GM19395 (cell line): ENCODE measurements around the gene MEIOB.

ENCODE experiments used
- ATAC-seq: cut with Tn5 transposase; IDR thresholded peaks from one replicate; pipeline ENCODE4 v1.9.1; 2021; ENCODE audit warnings: mild to moderate bottlenecking, moderate library complexity; ENCODE audit not compliant: unreplicated experiment

Gene MEIOB

GRCh38 chr16:1789643-1790045, 82.3 kb downstream of the MEIOB start:
- no peak for ATAC-seq

- ATAC-seq = no peak
Measured at GRCh38 chr16:1788708-1789100, 83.3 kb downstream of the MEIOB start.

DNA sequence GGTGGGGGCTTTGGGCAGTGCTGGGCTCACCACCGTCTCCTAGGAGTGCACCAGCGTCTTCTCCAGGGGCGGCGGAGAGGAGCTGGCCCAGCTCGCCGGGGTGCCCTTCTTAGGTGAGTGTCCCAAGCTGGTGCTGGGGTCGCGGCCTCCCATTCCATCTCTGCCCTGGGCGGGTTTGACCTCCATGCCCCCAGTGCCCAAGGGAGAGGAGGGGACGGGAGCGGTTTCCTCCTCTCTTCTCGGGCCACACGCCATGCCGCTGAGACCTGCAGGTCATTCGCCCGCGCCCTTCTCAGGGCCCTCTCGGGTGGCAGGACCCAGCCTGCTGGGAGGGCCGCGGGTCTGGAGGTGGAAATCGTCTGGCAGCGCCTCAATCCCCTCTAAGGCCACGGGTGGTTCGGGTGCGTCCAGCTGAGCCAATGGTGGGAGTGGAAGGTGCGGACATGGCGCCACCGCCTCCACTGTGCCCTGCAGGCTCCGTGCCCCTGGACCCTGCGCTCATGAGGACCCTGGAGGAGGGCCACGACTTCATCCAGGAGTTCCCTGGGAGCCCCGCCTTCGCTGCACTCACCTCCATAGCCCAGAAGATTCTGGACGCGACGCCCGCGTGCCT, 83.8 kb downstream of the MEIOB start:
- ATAC-seq = no peak

- ATAC-seq = no peak
Measured at GRCh38 chr16:1787322-1788094, 84.5 kb downstream of the MEIOB start.

GRCh38 chr16:1787056-1787321, 85.0 kb downstream of the MEIOB start:
- no peak for ATAC-seq

DNA sequence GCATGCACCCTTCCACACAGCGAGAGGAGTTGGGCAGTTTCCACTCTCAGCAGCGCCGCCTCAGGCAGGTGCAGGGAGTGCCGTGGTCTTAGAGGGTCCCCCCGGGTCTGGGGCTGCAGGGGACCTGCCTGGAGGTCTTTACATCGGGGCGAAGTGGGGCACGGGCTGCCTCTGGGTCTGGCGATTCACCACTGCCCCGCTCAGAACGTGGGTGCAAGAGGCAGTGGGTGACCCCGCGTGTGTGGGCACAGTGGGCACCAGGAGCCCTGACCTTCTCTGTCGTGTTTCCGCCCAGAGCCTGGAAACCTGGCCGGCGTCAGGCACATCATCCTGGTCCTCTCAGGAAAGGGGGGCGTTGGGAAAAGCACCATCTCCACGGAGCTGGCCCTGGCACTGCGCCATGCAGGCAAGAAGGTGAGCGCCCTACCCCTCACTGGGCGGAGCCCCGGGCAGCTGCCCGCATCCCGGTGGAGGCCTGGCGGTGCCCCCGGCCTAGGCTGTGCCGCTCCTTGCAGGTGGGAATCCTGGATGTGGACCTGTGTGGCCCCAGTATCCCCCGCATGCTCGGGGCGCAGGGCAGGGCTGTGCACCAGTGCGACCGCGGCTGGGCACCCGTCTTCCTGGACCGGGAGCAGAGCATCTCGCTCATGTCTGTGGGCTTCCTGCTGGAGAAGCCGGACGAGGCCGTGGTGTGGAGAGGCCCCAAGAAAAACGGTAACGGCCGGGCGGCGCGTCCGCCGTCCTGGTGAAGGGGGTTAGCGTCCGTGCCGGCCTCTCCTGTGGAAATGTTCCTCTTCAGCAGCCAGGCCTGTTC, 85.5 kb downstream of the MEIOB start:
- ATAC-seq = no peak

- no peak for ATAC-seq
Measured at GRCh38 chr16:1785846-1786170, 86.2 kb downstream of the MEIOB start.

DNA sequence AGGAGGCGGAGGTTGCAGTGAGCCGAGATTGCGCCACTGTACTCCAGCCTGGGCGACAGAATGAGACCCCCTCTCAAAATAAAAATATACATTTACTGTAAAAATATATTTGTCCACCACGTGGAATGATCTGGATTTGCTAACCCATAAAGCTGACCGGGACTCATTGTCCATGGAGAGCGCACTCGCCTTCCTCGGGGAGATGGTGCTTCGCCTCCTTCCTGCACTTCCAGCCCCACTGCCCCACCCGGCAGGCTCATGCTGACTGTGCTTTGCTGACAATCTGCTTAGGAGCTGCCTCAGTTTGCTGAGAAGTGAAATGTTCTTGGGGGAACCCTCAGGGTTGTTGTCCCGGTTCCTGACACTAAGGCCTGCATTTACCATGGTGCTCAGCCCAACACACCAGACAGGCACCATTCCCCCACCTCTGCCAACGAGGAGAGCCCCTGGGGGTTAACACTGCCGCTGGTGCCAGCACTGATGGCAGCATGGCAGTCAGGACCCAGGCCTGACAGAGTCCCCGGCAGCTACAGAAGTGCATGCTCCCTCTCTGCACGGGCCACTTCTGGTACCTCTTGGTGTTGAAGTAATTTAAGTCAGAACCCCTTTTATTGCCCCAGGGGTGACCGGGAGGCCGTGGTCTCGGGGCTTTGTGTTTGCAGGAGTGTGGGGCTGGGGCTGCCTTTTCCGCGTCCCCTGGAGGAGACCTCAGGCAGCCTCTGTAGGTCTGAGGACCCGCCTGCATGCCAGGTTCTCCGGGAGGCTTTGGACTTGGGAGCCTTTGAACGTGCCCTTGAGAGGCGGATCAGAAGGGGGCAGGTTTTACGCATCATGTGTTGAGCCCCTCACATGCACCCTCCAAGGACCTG, 86.8 kb downstream of the MEIOB start:
- ATAC-seq = no peak
